Measurements from ENCODE around the gene SQSTM1.

Gene SQSTM1

GRCh38 chr5:179806250-179807048, 14.3 kb upstream of the SQSTM1 start, which contains the start of gene MGAT4B:
MGAT4B (minus strand) TSS chr5:179806866; CDS start chr5:179806583, 283 bp downstream.
- peak; percentile 70 for DNase-seq

GRCh38 chr5:179812135-179812825, 8.4 kb upstream of the SQSTM1 start:
- no peak for DNase-seq

GRCh38 chr5:179812997-179813607, 7.6 kb upstream of the SQSTM1 start:
- DNase-seq = no peak

GRCh38 chr5:179814090-179814489, 6.6 kb upstream of the SQSTM1 start:
- no peak for DNase-seq

- DNase-seq = no peak
Observed at GRCh38 chr5:179815491-179816249, 5.0 kb upstream of the SQSTM1 start.

- no peak for DNase-seq
Observed at GRCh38 chr5:179816401-179816795, 4.3 kb upstream of the SQSTM1 start.

GRCh38 chr5:179816796-179817469, 3.8 kb upstream of the SQSTM1 start:
- no peak for DNase-seq

GRCh38 chr5:179817470-179817840, 3.2 kb upstream of the SQSTM1 start:
- no peak for DNase-seq

GRCh38 chr5:179817890-179818745, 2.6 kb upstream of the SQSTM1 start:
- no peak for DNase-seq

- peak; percentile 93 for DNase-seq
Observed at GRCh38 chr5:179818746-179819295, 1.9 kb upstream of the SQSTM1 start.

GRCh38 chr5:179819296-179820126, 1.2 kb upstream of the SQSTM1 start:
- peak; percentile 43 for DNase-seq

- no peak for DNase-seq
Observed at GRCh38 chr5:179820127-179820482, 600 bp upstream of the SQSTM1 start.

- peak; percentile 92 for DNase-seq
Observed at GRCh38 chr5:179821298-179822058, 773 bp downstream of the SQSTM1 start.

GRCh38 chr5:179822059-179822432, 1.3 kb downstream of the SQSTM1 start:
- DNase-seq = no peak

- no peak for DNase-seq
Observed at GRCh38 chr5:179822444-179822990, 1.8 kb downstream of the SQSTM1 start.

GRCh38 chr5:179823937-179824744, 3.4 kb downstream of the SQSTM1 start:
- DNase-seq = no peak

GRCh38 chr5:179824745-179825112, 4.0 kb downstream of the SQSTM1 start:
- DNase-seq = no peak

GRCh38 chr5:179825655-179826182, 5.0 kb downstream of the SQSTM1 start:
- no peak for DNase-seq
